Activated naive CD4-positive, alpha-beta T cell treated with anti-CD3 and anti-CD28 coated beads, Interleukin-2, amount 50 U/mL, for 16 hours (primary cell): ENCODE data around the gene MAGOH.

Experiments used
- DNase-seq: peaks from one replicate; pipeline ENCODE4 v3.0.0-alpha.2; 2020

The MAGOH gene

GRCh38 chr1:53183095-53183990 lies 55.0 kb downstream of the MAGOH start:
- DNase-seq: no peak

- no peak for DNase-seq
Observed at GRCh38 chr1:53182716-53183094, 55.6 kb downstream of the MAGOH start.

GRCh38 chr1:53182111-53182593 lies 56.2 kb downstream of the MAGOH start:
- peak; percentile 81 for DNase-seq

- no peak for DNase-seq
Observed at GRCh38 chr1:53180951-53181350, 57.4 kb downstream of the MAGOH start.

GRCh38 chr1:53180226-53180625 lies 58.1 kb downstream of the MAGOH start:
- DNase-seq: no peak
